ENCODE data around the gene MIPOL1. TPM values are rescaled to one million over a fixed set of nuclear protein-coding genes. Genes with fewer than 3 reads are reported as not detected.

Gene MIPOL1
- total and polyA plus RNA-seq, 2 of the 13 experiments (the other 11 are each of a cell fraction or from before 2014, with no cell fraction given) = 8.6 to 34.2 TPM

GRCh38 chr14:37480446-37481290 is 282.9 kb downstream of the MIPOL1 start (continued):
- TF ChIP-seq ZNF18 (CRISPR knock-in tag; IDR thresholded peaks at IDR 0.05; ENCODE audit: insufficient replicate concordance) (no peak), ATF4 (CRISPR knock-in tag; IDR thresholded peaks at IDR 0.05) (no peak), ZNF20 (CRISPR knock-in tag; IDR thresholded peaks at IDR 0.05) (no peak), HDAC1 (CRISPR knock-in tag; IDR thresholded peaks at IDR 0.05) (no peak), MAX (IDR thresholded peaks at IDR 0.05) (no peak), ZNF550 (CRISPR knock-in tag; IDR thresholded peaks at IDR 0.05; ENCODE audit: borderline replicate concordance) (no peak), DPF2 (CRISPR knock-in tag; IDR thresholded peaks at IDR 0.05; ENCODE audit: borderline replicate concordance, low read depth) (peak; percentile 71; the same call in 1 of the 2 replicates), FOXP4 (CRISPR knock-in tag; IDR thresholded peaks at IDR 0.05) (peak; percentile 73), ZNF383 (CRISPR knock-in tag; IDR thresholded peaks at IDR 0.05; ENCODE audit: borderline replicate concordance) (no peak), LBX2 (CRISPR knock-in tag; IDR thresholded peaks at IDR 0.05; ENCODE audit: borderline replicate concordance) (no peak), ZNF101 (CRISPR knock-in tag; IDR thresholded peaks at IDR 0.05; ENCODE audit: borderline replicate concordance, low read depth) (no peak), DNMT3B (CRISPR knock-in tag; conservative IDR thresholded peaks at IDR 0.05) (no peak), KLF9 (CRISPR knock-in tag; IDR thresholded peaks at IDR 0.05; ENCODE audit: low read depth) (no peak), PPARG (CRISPR knock-in tag; conservative IDR thresholded peaks at IDR 0.05) (no peak), KDM5A (IDR thresholded peaks at IDR 0.05; ENCODE audit: borderline replicate concordance, low read length) (no peak), ZNF260 (CRISPR knock-in tag; IDR thresholded peaks at IDR 0.05; ENCODE audit: borderline replicate concordance, low read depth) (no peak), ZNF598 (CRISPR knock-in tag; IDR thresholded peaks at IDR 0.05; ENCODE audit: borderline replicate concordance) (no peak)
